SIG-M5 (cell line): ENCODE data around the gene GABPB2.

Experiments
- DNase-seq: peaks from one replicate; lab custom pipeline; 2025; lab: John Stamatoyannopoulos, UW

Gene GABPB2

DNA sequence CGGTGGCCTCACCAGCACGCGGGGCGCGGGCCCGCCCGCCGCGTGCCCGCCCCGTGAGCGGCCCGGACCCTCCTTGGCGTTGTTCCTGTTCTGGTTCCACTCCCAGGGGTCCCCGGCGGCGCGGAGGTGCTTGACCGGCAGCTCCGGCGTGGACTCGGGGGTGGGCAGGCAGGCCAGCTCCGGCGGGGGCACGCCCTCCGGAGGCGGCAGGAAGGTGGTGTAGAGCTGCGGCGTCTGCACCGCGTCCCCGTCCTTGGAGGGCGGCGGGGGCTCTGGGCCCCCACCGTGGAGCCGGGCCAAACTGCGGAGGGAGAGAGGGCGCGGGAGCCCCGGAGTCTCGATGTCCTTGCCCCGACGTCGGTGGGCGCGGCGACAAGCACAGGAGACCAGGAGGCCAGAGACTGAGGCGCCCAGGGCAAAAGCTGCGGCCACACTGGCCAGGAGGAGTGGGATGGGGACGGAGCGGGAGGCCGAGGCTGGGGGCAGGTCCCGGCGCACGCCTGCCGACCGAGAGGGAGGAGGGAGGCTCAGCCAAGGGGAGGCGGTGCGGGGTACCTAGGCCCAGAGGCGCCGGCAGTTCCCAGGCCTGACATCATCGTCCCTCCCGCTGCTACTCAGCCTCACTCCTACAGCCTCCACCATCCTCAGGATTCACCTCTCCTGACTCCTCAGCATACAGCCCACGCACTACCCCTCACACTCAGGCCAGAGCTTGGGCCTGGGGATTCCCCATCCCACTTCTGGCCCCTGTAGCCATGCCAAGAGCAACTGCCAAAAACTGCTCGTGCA is 62.7 kb downstream of the GABPB2 start:
- no peak for DNase-seq

DNA sequence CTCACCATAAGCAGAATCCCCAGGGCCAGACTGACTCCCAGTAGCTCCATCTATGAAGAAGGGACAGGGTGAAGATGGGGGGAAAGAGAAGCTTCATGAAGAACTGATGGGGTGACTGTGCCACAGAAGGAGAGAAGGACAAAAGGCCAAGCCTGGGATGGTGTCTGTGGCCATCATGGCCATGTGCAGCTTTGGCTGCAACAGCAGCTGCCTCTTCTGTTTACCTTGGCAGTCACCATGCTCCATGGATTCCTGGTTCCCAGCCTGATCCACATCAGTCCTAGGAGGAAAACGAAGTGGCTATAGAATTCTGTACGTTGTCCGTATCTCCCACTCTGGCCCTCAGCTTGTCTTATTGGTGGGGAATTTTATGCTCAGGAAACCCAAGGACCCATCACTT is 63.8 kb downstream of the GABPB2 start:
- DNase-seq = no peak

DNA sequence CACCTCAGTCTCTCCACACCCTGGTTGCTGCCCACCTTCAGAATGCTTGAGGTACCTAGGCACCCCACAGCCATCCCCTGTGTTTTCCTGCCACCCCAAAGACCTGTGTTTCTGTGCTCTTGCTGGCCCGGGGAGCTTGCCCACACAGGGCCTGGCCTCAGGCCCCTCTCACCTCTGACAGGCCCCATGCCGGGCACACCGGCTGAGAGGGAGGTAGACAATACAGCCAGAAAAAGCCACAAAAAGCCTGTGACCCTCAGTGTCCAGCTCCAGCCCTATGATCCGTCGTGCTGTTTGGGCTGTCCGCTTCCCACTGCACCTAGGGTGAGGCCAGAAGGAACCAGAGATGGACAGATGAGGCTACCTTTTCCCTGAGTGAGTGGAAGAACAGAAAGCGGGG is 64.4 kb downstream of the GABPB2 start:
- DNase-seq = no peak

DNA sequence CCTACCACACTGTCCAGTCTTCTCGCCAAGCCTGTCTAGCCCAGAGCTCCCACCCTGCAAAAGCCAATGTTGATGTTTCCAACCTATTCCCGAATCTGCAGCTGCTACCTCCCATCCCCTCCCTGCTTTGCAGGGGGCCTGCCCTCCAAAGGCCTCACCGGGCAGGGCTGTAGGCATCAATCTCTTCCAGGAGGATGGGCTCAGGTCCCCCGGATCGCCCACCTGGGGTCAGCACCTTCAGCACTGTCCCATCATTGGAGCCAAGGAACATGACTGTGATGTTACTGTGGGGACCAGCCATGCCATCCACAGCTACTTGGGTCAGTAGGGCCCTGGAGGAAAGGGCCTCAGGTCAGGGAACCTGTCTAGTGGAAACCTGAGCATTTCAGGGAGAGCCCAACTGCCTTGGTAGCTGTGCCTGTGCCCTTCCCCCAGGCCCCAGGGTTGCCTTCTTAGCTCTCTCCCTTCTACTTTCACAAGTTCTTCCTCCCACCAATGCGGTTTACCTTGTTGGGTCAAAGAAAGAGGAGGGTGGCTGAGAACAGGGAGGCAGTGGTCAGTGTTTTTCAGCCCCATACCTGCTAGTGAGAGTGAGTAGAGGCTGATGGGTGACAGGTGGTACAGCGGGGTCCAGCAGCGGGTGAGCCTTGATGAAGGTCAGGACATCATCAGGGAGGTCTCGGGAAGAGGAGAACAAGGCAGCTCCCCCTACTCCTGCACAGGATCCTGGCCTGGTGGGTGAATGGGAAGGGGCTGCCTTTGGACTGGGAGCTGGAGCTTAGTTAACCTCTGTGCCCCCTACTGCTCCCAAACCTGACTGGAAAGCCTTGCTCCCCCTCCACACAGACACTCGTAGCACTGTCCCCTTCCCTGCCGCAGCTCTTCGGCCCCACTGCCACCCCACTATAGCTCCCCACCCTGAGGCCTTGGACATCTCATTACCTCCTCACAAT is 65.1 kb downstream of the GABPB2 start:
- DNase-seq = no peak

DNA sequence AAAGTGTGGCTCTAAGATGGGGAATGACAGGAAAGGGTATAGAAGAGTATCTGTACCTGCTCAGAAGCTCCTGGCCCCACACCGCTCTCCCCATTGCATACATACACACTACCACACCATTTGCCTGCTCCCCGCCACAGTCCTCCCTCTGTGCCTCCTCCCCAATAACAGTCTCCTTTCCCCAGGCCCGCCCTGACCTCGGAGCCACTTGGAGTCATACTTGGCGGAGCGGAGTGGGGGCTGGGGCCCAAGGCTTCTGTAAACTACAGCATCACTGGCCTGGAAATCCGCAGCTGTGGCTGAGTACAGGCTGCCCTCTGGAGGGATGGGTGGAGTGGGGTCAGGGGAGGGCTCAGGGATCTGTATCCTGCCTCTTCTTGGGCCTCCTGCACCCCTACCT is 67.2 kb downstream of the GABPB2 start:
- DNase-seq = no peak

DNA sequence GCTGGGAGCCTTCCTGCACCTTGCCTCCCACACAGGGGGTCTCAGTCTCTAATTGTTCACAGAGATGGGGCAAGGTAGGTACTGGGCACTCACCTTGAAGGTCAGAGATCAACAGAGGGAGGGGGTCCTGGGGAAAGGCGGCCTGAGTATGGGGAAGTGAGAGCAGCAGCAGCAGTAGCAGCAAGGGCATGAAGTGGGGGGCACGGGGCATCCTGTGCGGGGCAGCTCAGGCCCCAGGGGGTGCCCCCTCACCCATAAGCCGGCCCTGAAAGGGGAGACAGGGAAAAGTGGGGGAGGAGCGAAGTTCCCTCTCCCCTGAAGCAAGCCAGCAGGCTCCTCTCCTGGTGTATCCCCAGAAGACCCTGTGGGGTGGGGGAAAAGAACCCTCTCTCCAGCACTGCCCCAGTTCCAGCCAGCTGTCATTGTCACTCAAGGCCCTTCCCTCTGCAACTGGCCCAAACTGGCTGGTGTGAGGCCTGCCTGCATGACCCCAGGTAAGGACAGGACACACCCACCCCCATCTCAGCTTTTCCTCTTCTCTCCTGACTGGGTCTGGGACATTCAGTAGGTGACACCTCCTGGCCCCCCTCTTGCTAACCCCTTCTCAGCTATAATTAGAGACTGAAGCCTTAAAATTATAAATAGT is 72.0 kb downstream of the GABPB2 start:
- no peak for DNase-seq

DNA sequence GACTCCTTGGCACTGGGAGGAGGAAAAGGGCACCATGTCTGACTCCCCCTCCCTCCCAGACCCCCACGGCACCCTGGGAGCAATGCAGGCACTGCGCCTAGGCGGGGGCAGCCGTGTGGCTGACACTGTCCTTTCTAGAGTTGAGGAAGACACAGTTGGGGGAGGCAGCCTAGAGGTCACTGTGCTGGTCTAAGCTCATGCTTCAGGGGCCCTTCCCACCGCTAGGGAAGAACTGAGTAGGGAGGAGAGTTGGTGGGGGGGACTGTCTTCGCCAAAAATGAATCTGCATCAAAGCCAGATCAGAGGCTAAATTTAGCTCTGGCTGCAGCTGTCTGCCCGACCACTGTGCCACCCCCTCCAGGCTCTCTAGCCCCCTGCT is 72.5 kb downstream of the GABPB2 start:
- no peak for DNase-seq

DNA sequence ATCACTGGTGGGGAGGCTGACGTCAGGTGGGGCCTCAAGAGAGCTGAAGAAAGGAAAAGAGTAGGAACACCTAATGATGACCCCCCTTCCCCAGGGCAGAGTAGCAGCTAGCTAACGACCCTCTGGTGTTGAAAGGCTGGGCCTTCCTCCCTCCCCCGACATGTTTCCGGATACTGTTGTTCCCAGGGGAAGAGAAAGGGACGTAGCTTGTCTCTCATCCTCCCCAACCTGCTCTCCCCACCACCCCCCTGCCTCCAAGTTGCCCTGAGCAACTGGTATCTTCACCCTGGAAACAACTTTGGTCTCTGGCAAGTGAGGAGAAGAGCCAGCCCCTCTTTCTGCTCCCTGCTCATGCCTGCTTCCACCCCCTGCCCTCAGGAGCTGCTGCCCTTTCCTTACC is 73.4 kb downstream of the GABPB2 start:
- DNase-seq = no peak

DNA sequence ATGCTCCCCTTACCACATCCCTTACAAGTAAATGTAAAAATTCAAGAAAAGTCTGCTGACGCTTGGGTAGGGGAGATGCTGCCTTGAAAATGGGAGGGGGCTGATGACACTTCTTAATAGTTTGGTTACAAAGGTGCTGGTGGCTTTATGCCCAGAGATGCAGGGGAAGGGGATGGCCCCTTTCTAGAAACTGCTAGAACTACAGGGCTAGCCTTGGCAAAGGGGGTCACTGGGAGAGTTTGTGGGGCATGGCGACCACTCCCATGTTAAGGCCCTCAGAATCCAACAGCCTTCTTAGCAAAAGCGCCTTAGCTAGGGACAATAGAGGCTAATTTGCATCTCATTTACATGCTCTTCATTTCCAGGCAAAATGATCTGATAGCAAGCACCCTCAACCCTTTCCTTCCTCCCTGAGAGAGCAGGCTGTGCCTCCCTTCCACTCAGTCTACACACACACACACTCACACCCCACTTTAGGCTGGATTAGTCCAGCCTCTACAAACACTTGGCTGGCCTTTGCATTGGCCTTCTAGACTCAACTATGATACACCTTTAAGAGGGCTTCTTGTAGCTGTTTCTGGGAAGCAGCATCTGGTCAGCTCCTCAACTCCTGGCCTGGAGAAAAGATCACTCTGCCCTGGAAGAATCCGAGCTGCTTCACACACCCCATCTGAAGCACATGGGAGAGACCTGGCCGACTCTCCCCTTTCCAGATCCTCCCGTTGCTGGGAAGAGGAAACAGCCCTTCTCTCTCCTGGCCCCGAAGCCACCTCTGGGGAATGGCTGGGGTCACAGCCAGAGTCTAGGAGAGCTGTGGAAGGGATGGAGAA is 74.1 kb downstream of the GABPB2 start:
- DNase-seq = no peak

DNA sequence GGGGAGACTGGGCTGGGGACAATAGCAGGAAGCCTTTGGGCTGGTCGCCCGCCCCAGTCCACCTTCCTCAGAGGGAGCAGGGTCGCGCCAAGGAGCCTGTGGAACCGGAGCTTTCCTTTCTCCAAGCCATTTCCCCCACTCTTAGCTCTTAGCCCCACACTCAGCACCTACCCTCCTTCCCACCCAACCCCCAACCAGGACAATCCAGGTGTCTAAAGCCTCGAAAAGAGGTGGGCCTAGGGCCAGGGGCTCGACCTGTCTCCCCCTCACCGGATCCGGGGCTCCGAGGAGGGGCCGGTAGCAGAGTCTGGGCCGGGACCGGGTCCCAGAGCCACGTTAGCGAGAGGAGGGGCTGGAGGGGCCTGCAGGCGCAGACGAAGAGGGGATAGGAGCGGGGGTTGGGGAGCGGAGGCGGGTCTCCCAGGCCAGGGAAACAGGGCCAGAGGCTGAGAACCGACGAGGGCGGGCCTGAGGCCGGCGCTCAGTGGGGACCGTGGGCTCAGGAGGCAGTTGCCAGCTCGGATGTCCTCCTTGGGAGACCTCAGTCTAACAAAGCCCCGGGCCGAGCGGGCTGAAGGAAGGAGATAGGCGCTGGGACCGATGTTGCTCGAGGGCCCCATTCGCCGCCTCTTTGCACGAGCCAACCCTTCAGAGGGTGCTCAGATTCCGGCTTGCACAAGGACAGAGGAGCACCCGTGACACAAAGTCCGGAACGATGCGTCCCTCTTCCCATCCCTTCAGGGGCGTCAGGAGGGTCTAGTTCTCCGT is 74.9 kb downstream of the GABPB2 start:
- no peak for DNase-seq

DNA sequence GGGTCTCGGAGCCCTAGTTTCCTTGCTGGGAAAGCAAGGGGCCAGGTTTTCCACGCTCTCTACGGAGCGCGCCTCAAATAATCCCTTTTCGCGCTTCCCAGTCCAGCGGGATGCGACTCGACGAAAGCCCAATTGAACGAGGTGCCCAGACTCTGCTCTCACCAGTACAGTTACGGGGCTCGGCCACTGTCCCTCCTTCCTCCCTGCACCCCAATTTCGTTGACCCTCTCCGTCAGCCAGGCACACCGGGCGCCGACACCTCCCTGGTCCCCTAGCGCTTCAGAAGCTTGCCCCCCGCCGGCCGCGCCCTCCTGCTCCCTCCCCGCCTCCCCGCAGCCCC is 75.5 kb downstream of the GABPB2 start:
- no peak for DNase-seq

DNA sequence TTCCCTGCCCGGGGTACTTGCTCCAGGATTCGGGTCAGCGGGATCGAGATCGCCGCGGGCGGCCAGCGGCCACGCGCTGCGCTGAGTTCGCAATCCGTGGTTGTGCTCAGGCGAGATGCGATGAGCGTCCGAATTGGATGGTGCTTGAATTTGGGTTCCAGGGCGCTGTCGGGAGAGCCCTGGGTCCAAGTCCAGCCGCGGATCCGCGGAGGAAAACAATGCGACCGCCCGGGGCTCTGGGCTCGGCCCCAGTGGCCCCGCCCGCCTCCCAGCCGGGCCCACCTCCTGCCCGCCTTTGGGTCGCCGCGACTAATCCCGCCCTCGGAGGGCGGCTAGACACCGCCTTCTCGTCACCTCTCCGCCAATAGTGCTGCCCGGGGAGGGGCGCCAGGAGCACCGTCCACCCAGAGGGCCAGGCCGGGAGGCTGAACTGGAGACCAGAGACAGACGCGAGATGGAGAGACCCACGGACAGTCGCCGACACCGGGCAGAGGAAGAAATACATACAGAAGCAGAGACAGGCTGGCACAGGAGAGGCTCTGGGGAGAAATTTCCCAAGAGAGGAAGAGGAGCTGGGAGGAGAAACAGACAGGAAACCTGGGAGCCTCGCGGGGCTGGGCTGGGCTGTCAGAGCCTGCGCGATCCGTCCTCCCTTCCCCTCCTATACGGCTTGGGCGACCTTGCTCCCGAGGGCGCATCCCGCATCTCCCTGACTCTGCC is 76.0 kb downstream of the GABPB2 start, which contains the start of gene SEMA6C:
Gene SEMA6C (minus strand): TSS at position 220 of the 720 bp plus-strand sequence. CDS start 4,010 bp downstream, outside the sequence.
- peak; percentile 50 for DNase-seq

DNA sequence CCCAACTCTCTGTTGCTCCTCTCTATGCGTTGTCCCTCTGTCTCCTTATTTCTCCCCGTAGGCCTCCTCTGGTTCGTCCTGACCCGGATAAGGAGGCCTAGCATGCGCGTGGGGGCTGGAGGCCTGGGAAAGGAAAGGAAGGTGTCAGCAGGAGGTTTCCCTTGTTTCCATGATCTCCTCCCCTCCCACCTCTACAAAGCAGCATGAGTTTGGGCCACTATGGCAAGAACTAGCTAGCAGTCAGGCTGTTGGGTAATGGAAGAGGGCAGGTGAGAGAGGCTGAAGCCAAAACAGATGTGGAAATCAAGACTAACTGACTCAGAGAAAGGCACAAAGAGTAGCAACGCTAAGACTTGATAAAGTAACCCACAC is 76.6 kb downstream of the GABPB2 start:
- no peak for DNase-seq

DNA sequence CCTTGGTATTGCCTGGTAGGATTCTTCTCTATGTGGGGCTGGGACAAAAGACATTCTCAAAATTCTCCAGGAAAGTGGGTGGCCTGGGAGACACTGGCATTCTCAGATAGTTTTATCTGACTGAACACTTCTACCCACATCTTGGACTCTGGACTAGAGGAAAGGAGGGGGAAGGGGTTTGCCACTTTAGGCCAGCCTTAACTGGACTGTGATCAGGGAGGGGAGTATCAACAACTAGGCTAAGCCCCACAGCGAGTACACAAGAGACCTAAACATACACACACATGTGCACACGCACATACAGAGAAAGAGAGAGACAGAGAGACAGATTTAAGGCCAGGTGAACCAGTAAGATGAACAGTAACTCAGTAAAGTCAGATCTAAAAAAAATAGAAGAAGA is 77.1 kb downstream of the GABPB2 start:
- no peak for DNase-seq

DNA sequence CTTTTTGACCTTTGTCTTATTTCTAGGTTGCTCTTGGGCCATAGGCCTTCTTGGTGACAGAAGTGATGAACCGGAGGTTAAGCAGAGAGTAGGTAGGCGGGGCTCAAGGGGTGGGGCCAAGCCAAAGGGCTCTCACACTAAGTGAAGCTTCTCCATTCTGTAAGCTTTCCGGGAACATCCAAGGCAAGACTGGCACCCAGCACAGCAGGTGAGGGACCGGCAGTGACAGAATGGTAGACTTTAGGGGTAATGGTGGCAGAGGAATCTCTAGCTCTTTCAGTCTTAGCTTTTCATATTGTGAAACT is 85.9 kb downstream of the GABPB2 start, which contains the start of gene TNFAIP8L2:
Gene TNFAIP8L2 (plus strand): TSS at position 135 of the 305 bp plus-strand sequence. CDS start 2,049 bp downstream, outside the sequence.
- peak; percentile 64 for DNase-seq

DNA sequence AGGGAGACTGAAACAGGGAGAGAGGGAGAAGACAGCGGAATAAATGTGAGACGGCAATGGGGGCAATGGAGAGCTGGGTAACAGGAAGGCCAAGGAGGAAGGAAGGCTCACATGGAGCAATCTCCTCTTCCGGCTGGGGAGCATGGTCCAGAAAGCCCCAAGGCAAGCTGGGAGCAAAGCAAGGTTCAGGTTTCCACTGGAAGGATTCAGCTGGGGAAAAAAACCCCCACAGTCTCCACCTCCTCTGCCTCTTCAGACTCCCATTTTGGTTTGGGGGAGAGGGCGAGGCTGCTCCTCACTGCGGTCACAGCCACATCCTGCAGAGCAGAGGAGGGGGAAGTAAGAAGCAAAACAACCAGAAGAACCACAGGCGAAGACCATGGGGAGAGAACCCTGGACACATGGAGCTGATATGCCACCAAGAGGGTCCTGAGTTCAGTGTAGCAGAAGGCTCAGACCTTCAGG is 86.5 kb downstream of the GABPB2 start:
- DNase-seq = peak; percentile 91

DNA sequence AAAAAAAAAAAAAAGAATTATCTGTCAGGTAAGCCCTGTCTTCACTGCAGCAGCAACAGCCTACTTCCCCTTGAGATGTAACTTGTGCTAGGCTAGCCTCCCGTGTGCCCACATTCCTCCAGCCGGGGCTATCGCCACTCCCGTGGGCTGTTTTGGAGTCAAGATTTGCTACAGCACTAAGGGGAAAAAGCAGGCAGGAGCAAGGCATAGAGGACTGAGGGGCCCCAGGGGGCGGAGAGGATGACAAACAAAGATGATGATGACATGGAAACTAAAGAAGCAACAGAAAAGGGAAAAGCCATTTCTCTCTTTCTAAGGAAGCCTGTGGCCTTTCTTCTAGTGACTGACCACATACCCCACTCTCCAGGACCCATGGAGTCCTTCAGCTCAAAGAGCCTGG is 87.8 kb downstream of the GABPB2 start:
- DNase-seq = no peak

DNA sequence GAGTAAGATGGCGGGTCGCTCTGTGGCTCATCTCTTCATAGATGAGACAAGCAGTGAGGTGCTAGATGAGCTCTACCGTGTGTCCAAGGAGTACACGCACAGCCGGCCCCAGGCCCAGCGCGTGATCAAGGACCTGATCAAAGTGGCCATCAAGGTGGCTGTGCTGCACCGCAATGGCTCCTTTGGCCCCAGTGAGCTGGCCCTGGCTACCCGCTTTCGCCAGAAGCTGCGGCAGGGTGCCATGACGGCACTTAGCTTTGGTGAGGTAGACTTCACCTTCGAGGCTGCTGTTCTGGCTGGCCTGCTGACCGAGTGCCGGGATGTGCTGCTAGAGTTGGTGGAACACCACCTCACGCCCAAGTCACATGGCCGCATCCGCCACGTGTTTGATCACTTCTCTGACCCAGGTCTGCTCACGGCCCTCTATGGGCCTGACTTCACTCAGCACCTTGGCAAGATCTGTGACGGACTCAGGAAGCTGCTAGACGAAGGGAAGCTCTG is 88.2 kb downstream of the GABPB2 start:
- no peak for DNase-seq

DNA sequence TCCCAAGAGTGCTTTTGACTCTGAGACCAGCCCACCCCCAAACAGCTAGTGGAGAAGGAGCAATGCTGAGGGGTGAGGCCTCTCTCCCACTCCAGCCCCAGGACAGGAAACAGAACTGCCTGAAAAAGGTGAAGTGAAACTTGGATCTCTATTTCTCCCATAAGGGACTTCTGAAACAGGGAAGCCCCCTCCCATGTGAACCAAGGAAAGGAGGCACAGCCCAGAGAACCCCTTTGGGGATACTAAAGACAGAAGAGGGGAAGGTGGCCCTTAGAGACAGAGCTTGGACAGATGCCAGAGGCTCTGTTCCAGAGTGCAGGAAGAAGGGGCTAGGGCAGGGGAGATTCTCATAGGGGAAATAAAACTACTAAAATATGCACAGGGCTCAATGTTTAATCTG is 88.8 kb downstream of the GABPB2 start:
- DNase-seq = no peak

DNA sequence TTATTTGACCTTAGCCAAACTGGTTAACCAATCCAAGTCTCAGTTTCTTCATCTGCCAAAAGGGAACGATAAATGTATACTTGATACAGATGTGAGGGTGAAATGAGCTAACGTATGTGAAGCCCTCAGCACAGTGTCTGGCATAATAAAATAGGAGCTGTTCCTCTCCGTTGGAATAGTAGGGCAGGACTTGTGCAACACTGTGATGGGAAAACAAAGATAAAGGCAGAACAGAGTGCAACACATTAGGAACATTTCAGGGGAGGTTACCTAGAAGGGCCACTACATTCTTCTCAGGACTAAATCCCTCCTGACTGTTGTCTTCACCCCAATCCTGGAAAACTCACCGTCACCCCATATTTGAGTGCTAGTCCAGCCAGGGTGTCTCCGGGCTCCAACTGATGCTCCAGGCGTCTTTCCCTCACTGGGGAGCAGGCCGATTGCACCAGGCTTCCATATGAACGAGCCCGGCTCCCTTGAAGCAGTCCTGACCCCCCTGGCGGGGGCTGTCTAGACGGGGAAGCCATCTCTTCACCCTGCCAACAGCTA is 94.2 kb downstream of the GABPB2 start:
- no peak for DNase-seq
